Measurements from ENCODE around the gene LPP. TPM values are rescaled to one million over a fixed set of nuclear protein-coding genes. Genes with fewer than 3 reads are reported as not detected.

Gene LPP
- total RNA-seq, 1 experiment from 2014 or later, result 54.0 TPM

GRCh38 chr3:188261011-188261410 lies 107.1 kb downstream of the LPP start (continued):
- TF ChIP-seq ZBTB33 (IDR thresholded peaks at IDR 0.05; ENCODE audit: extremely low read depth, insufficient replicate concordance, low read length) (no peak), EZH2phosphoT487 (IDR thresholded peaks at IDR 0.05; ENCODE audit: borderline replicate concordance) (no peak), REST (IDR thresholded peaks at IDR 0.05; ENCODE audit: low read depth) (no peak)

- no peak for TF ChIP-seq RAD21 (IDR thresholded peaks at IDR 0.05; ENCODE audit: low read depth)
- TF ChIP-seq ATF3 (IDR thresholded peaks at IDR 0.05), result no peak
- TF ChIP-seq SIN3A (IDR thresholded peaks at IDR 0.05; ENCODE audit: low read depth), result no peak
- no peak for TF ChIP-seq ELF1 (IDR thresholded peaks at IDR 0.05; ENCODE audit: borderline replicate concordance, low read depth)
- no peak for TF ChIP-seq ZFX (IDR thresholded peaks at IDR 0.05)
- no peak for TF ChIP-seq EGR1 (IDR thresholded peaks at IDR 0.05; ENCODE audit: low read depth)
- no peak for TF ChIP-seq SRF (IDR thresholded peaks at IDR 0.05; ENCODE audit: low read depth)
- TF ChIP-seq JUND (IDR thresholded peaks at IDR 0.05), result no peak
- TF ChIP-seq SP1 (IDR thresholded peaks at IDR 0.05; ENCODE audit: low read depth), result no peak
- TF ChIP-seq FOSL1 (IDR thresholded peaks at IDR 0.05; ENCODE audit: low read depth), result no peak
- H3K9ac ChIP-seq (ENCODE audit: low read length), result no peak overlapping the region
- no peaks in the 10 kb centered on the region for H3K36me3 ChIP-seq (ENCODE audit: control insufficient read depth in 1 of 2, insufficient read depth in 2 of 2, low read length in 2 of 2)
- ATAC-seq (no peak), DNase-seq (ENCODE audit: low read depth, low spot score) (no peak)
- intact Hi-C loops (cut with micrococcal nuclease), result no loop called here
- no peaks in the 10 kb centered on the region for H3K79me2 ChIP-seq (ENCODE audit: insufficient read depth, low read length)
- RAD21 ChIA-PET (ENCODE audit: low non-redundant PET in 1 of 2, low total read pairs in 2 of 2, uncharacterized antibody in 2 of 2, unreplicated experiment in 2 of 2), result no interaction called here
- no peak overlapping the region for H3K27ac ChIP-seq (ENCODE audit: low read depth, low read length)
- H4K20me1 ChIP-seq (ENCODE audit: insufficient read depth), result no peaks in the 10 kb centered on the region
- no peak overlapping the region for H3K4me3 ChIP-seq (replicated peaks in 1 of 2; ENCODE audit: low read depth in 1 of 2, low read length in 2 of 2)
- POLR2A ChIA-PET, result no interaction called here
- H2AFZ ChIP-seq (ENCODE audit: low read depth, low read length, poor library complexity, severe bottlenecking), result no peak overlapping the region
- no peaks in the 10 kb centered on the region for H3K27me3 ChIP-seq (ENCODE audit: insufficient read depth, low read length)
- no peak overlapping the region for H3K4me2 ChIP-seq (ENCODE audit: low read length)
- H3K9me2 ChIP-seq (ENCODE audit: insufficient read depth), result no peaks in the 10 kb centered on the region
- CTCF ChIA-PET, result no interaction called here
- no peaks in the 10 kb centered on the region for H3K9me3 ChIP-seq (ENCODE audit: control insufficient read depth in 1 of 2, insufficient read depth in 1 of 2, low read depth in 1 of 2, low read length in 2 of 2)
- H3K4me1 ChIP-seq (ENCODE audit: control insufficient read depth in 1 of 2, insufficient read depth in 2 of 2, low read length in 2 of 2), result peaks cover 12 to 34% of the 10 kb centered on the region in 2 experiments; a peak in 3 of 4 replicates
- BruUV-seq (replicated peaks), result no TSS peak
Observed at GRCh38 chr3:188262488-188262887, 108.5 kb downstream of the LPP start.
